Spleen (tissue), 7 donors: Measurements from ENCODE around the gene ZSCAN5B.

ENCODE experiments used
- POLR2A ChIP-seq, 3 donors: fragments of 450-650 bp; IDR thresholded peaks; one replicate each; pipeline ENCODE4 v1.5.1; 2017; ENCODE audit warnings: antibody characterized with exemption in 3 of 3, mild to moderate bottlenecking in 1 of 3
- POLR2AphosphoS5 ChIP-seq, 3 donors: sonication (generic); formaldehyde crosslinking; IDR thresholded peaks; one replicate each; pipeline ENCODE4 v1.5.1; 2017; ENCODE audit warnings: antibody characterized with exemption in 3 of 3
- TF ChIP-seq, protein P1 (sequence below), 11 experiments: fragments of 200-600 bp in 7 of 11; fragments of 450-650 bp in 4 of 11; sonication (generic) in 4 of 11; IDR thresholded peaks in 8 of 11; conservative IDR thresholded peaks in 3 of 11; 1 replicate in 7 of 11; 2 replicates in 4 of 11; pipeline versions ENCODE4 v1.4.0 to v1.8.0; 2016 to 2021; ENCODE audit warnings: antibody characterized with exemption in 11 of 11, inconsistent platforms in 4 of 11, mild to moderate bottlenecking in 1 of 11
- donor health status: DM: no; HTN: no; CAD: no; lungs with moderate emphysema.
- donor health status: DM: no; HTN: no; CAD: no.
- donor health status: DM: no; HTN: no; CAD: no.

DNA sequence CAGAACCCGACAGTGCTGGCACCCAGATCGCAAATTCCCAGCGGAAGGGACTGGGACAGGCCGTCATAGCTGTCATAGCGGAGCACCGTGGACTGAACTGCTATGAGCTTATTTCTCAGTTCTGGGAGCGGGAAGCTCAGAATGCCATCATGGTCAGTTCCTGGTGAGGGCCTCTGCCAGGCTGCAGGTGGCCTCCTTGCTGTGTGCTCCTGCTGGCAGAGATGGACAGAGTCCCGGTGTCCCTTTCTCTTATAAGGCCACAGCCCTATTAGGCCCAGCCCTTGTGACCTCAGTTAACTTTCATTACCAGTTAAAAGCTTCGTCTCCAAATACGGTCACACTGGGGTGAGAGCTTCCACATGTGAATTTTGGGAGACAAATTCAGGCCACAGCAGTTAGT lies 51.9 kb downstream of the ZSCAN5B start:
- TF ChIP-seq, protein P1, sequence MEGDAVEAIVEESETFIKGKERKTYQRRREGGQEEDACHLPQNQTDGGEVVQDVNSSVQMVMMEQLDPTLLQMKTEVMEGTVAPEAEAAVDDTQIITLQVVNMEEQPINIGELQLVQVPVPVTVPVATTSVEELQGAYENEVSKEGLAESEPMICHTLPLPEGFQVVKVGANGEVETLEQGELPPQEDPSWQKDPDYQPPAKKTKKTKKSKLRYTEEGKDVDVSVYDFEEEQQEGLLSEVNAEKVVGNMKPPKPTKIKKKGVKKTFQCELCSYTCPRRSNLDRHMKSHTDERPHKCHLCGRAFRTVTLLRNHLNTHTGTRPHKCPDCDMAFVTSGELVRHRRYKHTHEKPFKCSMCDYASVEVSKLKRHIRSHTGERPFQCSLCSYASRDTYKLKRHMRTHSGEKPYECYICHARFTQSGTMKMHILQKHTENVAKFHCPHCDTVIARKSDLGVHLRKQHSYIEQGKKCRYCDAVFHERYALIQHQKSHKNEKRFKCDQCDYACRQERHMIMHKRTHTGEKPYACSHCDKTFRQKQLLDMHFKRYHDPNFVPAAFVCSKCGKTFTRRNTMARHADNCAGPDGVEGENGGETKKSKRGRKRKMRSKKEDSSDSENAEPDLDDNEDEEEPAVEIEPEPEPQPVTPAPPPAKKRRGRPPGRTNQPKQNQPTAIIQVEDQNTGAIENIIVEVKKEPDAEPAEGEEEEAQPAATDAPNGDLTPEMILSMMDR (IDR thresholded peaks at IDR 0.05 in 8 of 11, conservative IDR thresholded peaks at IDR 0.05 in 3 of 11), result no peak
- no peak for TF ChIP-seq POLR2A (IDR thresholded peaks at IDR 0.05)
- TF ChIP-seq POLR2AphosphoS5 (IDR thresholded peaks at IDR 0.05), result no peak
